ENCODE results near the gene ENAM. TPM values are rescaled to one million over a fixed set of nuclear protein-coding genes. Genes with fewer than 3 reads are reported as not detected.
A peak's percentile ranks its signal among the peaks of the same experiment; 100 is the strongest.

ENAM gene
- total and polyA plus RNA-seq, 2 of the 13 experiments (the other 11 are each of a cell fraction or from before 2014, with no cell fraction given), result not detected

DNA sequence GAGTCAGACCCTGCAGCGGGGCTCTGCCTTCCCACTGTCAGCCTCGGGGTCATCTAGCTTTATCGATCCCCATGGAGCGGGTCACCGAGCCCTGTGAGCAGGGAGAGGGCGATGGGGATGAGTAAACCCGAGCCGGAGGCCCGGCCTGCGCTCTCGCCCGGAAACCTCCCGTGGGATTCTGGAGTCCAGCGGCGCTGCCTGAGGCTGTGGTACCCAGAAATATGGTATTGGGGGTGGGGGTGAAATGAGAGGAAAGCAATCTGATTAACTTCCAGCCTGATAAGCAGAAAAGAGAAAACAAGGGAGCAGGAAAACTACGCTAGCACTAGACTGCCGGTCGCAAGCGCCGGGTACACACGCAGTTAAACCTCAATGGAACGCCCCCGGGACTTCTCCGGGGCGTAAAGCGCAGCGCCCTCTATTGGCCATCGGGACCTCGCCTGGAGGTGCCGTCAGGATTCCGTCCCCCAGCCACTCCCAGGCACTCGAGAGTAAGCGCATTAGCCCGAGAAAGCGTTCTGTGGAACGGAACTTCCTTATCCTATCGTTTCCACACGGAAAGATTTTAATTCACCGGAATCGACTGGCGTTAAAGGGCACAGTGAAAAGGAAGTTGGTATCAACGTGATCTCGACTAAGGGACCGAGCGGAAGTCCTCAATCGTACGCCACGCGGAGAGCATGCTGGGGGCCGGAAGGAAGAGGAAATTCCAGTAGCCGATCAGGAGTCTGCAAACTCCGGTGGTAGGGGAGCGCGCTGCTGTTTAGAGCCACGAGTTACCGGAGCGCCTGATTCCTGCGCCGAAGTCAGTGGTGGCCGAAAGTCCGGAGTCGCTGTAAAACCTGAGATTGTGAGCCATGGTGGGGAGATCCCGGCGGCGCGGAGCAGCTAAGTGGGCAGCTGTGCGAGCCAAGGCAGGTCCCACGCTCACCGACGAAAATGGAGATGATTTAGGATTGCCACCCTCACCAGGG, 59.6 kb downstream of the ENAM start, which contains the start of gene UTP3 (continued):
- no peak for TF ChIP-seq NRL (CRISPR knock-in tag; IDR thresholded peaks at IDR 0.05; ENCODE audit: borderline replicate concordance)
- 0 out of 2 replicates have a peak, but pooled peaks have one; percentile 72 for TF ChIP-seq SETDB1 (CRISPR knock-in tag; IDR thresholded peaks at IDR 0.05; ENCODE audit: borderline replicate concordance)
- TF ChIP-seq ZNF850 (CRISPR knock-in tag; conservative IDR thresholded peaks at IDR 0.05), result no peak
- TF ChIP-seq CBX5 (CRISPR knock-in tag; IDR thresholded peaks at IDR 0.05; ENCODE audit: borderline replicate concordance), result peak; percentile 99
- no peak; the same call in 1 of the 2 replicates for TF ChIP-seq ZNF776 (CRISPR knock-in tag; IDR thresholded peaks at IDR 0.05)
- TF ChIP-seq RELA (CRISPR knock-in tag; IDR thresholded peaks at IDR 0.05), result 0 out of 2 replicates have a peak, but pooled peaks have one; percentile 72
- TF ChIP-seq KLF11 (CRISPR knock-in tag; IDR thresholded peaks at IDR 0.05), result peak; percentile 68; the same call in 1 of the 2 replicates
- peak; percentile 69; the same call in 1 of the 2 replicates for TF ChIP-seq NCOA2 (CRISPR knock-in tag; IDR thresholded peaks at IDR 0.05)
- TF ChIP-seq PCBP2 (optimal IDR thresholded peaks at IDR 0.05; ENCODE audit: low read depth, low read length, poor library complexity, severe bottlenecking), result no peak
- TF ChIP-seq SIN3A (IDR thresholded peaks at IDR 0.05; ENCODE audit: borderline replicate concordance, low read depth, low read length), result 0 out of 2 replicates have a peak, but pooled peaks have one; percentile 16
- peak; percentile 97 for TF ChIP-seq YEATS4 (CRISPR knock-in tag; IDR thresholded peaks at IDR 0.05; ENCODE audit: borderline replicate concordance)
- 0 out of 2 replicates have a peak, but pooled peaks have one; percentile 12 for TF ChIP-seq ZNF773 (CRISPR knock-in tag; IDR thresholded peaks at IDR 0.05; ENCODE audit: borderline replicate concordance)
- no peak for TF ChIP-seq FOSL1 (CRISPR knock-in tag; IDR thresholded peaks at IDR 0.05; ENCODE audit: borderline replicate concordance)
- TF ChIP-seq, protein P1, sequence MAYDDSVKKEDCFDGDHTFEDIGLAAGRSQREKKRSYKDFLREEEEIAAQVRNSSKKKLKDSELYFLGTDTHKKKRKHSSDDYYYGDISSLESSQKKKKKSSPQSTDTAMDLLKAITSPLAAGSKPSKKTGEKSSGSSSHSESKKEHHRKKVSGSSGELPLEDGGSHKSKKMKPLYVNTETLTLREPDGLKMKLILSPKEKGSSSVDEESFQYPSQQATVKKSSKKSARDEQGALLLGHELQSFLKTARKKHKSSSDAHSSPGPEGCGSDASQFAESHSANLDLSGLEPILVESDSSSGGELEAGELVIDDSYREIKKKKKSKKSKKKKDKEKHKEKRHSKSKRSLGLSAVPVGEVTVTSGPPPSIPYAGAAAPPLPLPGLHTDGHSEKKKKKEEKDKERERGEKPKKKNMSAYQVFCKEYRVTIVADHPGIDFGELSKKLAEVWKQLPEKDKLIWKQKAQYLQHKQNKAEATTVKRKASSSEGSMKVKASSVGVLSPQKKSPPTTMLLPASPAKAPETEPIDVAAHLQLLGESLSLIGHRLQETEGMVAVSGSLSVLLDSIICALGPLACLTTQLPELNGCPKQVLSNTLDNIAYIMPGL (CRISPR knock-in tag; IDR thresholded peaks at IDR 0.05; ENCODE audit: borderline replicate concordance in 1 of 2, low read depth in 1 of 2), result peak; percentile 98 to 99
- TF ChIP-seq ZNF143 (CRISPR knock-in tag; IDR thresholded peaks at IDR 0.05), result peak; percentile 94
- peak; percentile 43; the same call in 1 of the 2 replicates for TF ChIP-seq ZSCAN9 (CRISPR knock-in tag; IDR thresholded peaks at IDR 0.05; ENCODE audit: borderline replicate concordance)
- peak; percentile 56; the same call in 1 of the 2 replicates for TF ChIP-seq ZBTB21 (CRISPR knock-in tag; IDR thresholded peaks at IDR 0.05)
- TF ChIP-seq SP140L (CRISPR knock-in tag; IDR thresholded peaks at IDR 0.05; ENCODE audit: borderline replicate concordance), result no peak; the same call in none of the 2 replicates
- peak; percentile 54; the same call in 1 of the 2 replicates for TF ChIP-seq ZNF224 (CRISPR knock-in tag; IDR thresholded peaks at IDR 0.05)
- TF ChIP-seq TARDBP (CRISPR knock-in tag; IDR thresholded peaks at IDR 0.05), result peak; percentile 87
- TF ChIP-seq ZNF800 (CRISPR knock-in tag; IDR thresholded peaks at IDR 0.05), result peak; percentile 89
- TF ChIP-seq NAIF1 (CRISPR knock-in tag; IDR thresholded peaks at IDR 0.05; ENCODE audit: borderline replicate concordance), result peak; percentile 94
- no peak for TF ChIP-seq HOXA7 (CRISPR knock-in tag; IDR thresholded peaks at IDR 0.05)
- TF ChIP-seq ISL2 (CRISPR knock-in tag; IDR thresholded peaks at IDR 0.05), result peak; percentile 81
- TF ChIP-seq JUNB (CRISPR knock-in tag; IDR thresholded peaks at IDR 0.05; ENCODE audit: borderline replicate concordance), result 0 out of 2 replicates have a peak, but pooled peaks have one; percentile 29
- peak; percentile 92 for TF ChIP-seq ZNF605 (CRISPR knock-in tag; IDR thresholded peaks at IDR 0.05)
